D721Med (cell line): ENCODE results near the gene CCL19.

Experiments used
- DNase-seq: peaks from one replicate; pipeline ENCODE4 v3.0.0; 2011; ENCODE audit warnings: low spot score; ENCODE audit not compliant: insufficient read length
- FAIRE-seq: peaks from 2 replicates; lab custom pipeline; 2011; peaks lifted over from hg19 to GRCh38; lab: Jason Lieb, UNC
- CTCF ChIP-seq: IDR thresholded peaks from 2 replicates; pipeline ENCODE4 v1.5.1; 2012; ENCODE audit warnings: mild to moderate bottlenecking, control low read depth; ENCODE audit not compliant: insufficient read depth; ENCODE audit errors: missing control alignments

Gene CCL19

GRCh38 chr9:34652602-34653000 is 38.5 kb downstream of the CCL19 start:
- no peak for DNase-seq
- no peak for FAIRE-seq
- no peak for TF ChIP-seq CTCF

GRCh38 chr9:34651876-34652601 is 39.0 kb downstream of the CCL19 start, which contains the start of gene IL11RA:
Gene IL11RA (plus strand): TSS chr9:34652185. CDS start chr9:34655218, 3,033 bp downstream.
- no peak for FAIRE-seq
- no peak for DNase-seq
- TF ChIP-seq CTCF = no peak

- DNase-seq (no peak), FAIRE-seq (no peak)
These were observed 39.8 kb downstream of the CCL19 start for GRCh38 chr9:34651321-34651720.

GRCh38 chr9:34650816-34651215 is 40.3 kb downstream of the CCL19 start:
- DNase-seq (no peak), FAIRE-seq (no peak)
- TF ChIP-seq CTCF = no peak

More at GRCh38 chr9:34651321-34651720, 39.8 kb downstream of the CCL19 start:
- no peak for TF ChIP-seq CTCF

GRCh38 chr9:34648673-34649072 is 42.4 kb downstream of the CCL19 start:
- DNase-seq (no peak), FAIRE-seq (no peak)
- TF ChIP-seq CTCF = no peak

GRCh38 chr9:34647651-34648050 is 43.4 kb downstream of the CCL19 start:
- DNase-seq (no peak), FAIRE-seq (no peak)
- TF ChIP-seq CTCF = no peak

- no peak for TF ChIP-seq CTCF
- no peak for DNase-seq
- no peak for FAIRE-seq
These were observed 44.0 kb downstream of the CCL19 start for GRCh38 chr9:34647084-34647403.
